Breast epithelium (tissue), 4 donors: ENCODE results near the gene GPR183. TPM values are rescaled to one million over a fixed set of nuclear protein-coding genes. Genes with fewer than 3 reads are reported as not detected.

Experiments used
- DNase-seq, 2 donors: peaks; one replicate each; pipeline ENCODE4 v3.0.0-alpha.2; 2019; ENCODE audit warnings: low spot score in 2 of 2
- H3K27ac ChIP-seq, 2 donors: fragments of 200-600 bp; sonication (generic) in 1 of 2; one replicate each; pipeline ENCODE4 v1.5.1; 2016 to 2019; ENCODE audit warnings: mild to moderate bottlenecking in 1 of 2
- H3K27me3 ChIP-seq, 2 donors: fragments of 200-600 bp; sonication (generic) in 1 of 2; one replicate each; pipeline versions ENCODE4 v1.5.1 to v1.6.0; 2017 to 2019; ENCODE audit warnings: control low read depth in 1 of 2, mild to moderate bottlenecking in 1 of 2
- H3K36me3 ChIP-seq: fragments of 200-600 bp; one replicate; pipeline ENCODE4 v1.5.1; 2019
- H3K4me1 ChIP-seq, 2 donors: fragments of 200-600 bp; sonication (generic); one replicate each; pipeline ENCODE4 v1.5.1; 2016 to 2019; ENCODE audit warnings: control low read depth in 1 of 2
- H3K4me3 ChIP-seq, 3 donors: fragments of 200-600 bp; sonication (generic); 1 replicate in 2 of 3; 2 replicates in 1 of 3; pipeline ENCODE4 v1.5.1; 2016 to 2019; ENCODE audit warnings: mild to moderate bottlenecking in 3 of 3, moderate library complexity in 2 of 3
- H3K9me3 ChIP-seq, 2 donors: fragments of 200-600 bp; sonication (generic) in 1 of 2; one replicate each; pipeline ENCODE4 v1.5.1; 2016 to 2019; ENCODE audit warnings: control low read depth in 1 of 2
- POLR2A ChIP-seq: fragments of 450-650 bp; IDR thresholded peaks from one replicate; pipeline ENCODE4 v1.6.1; 2016; ENCODE audit warnings: antibody characterized with exemption, mild to moderate bottlenecking, moderate library complexity
- POLR2AphosphoS5 ChIP-seq, 3 donors: sonication (generic); formaldehyde crosslinking; IDR thresholded peaks; one replicate each; pipeline ENCODE4 v1.6.1; 2017; ENCODE audit warnings: antibody characterized with exemption in 3 of 3
- intact Hi-C: fragments of 100-400 bp; cut with DNase I; formaldehyde crosslinking; loops from one replicate; pipeline ENCODE4 v1.15.1; 2023; ENCODE audit warnings: low total_unique reads
- total RNA-seq, 3 donors: library from RNA; depleted of rRNA; stranded (reverse); fragments of >200 nt; gene quantifications; one replicate each; pipeline ENCODE4 v1.1.0, GENCODE V29; 2016
- TF ChIP-seq, protein P1 (sequence below), 3 donors: fragments of 450-650 bp; IDR thresholded peaks; one replicate each; pipeline ENCODE4 v1.5.1; 2016 to 2017; ENCODE audit warnings: antibody characterized with exemption in 3 of 3, mild to moderate bottlenecking in 3 of 3, moderate library complexity in 3 of 3

Gene GPR183
- total RNA-seq, 3 donors from 2014 or later: 10.2 to 30.1 (median 21.4) TPM

GRCh38 chr13:99304541-99304940 lies 2.7 kb downstream of the GPR183 start:
- H3K36me3 ChIP-seq: no peaks in the 10 kb centered on the region
- no peaks in the 10 kb centered on the region for H3K9me3 ChIP-seq
- H3K27me3 ChIP-seq: no peaks in the 10 kb centered on the region
- no peaks in the 10 kb centered on the region for H3K4me1 ChIP-seq
- no peak for DNase-seq
- TF ChIP-seq POLR2A (no peak), POLR2AphosphoS5 (IDR thresholded peaks at IDR 0.05) (no peak)
- TF ChIP-seq, protein P1, sequence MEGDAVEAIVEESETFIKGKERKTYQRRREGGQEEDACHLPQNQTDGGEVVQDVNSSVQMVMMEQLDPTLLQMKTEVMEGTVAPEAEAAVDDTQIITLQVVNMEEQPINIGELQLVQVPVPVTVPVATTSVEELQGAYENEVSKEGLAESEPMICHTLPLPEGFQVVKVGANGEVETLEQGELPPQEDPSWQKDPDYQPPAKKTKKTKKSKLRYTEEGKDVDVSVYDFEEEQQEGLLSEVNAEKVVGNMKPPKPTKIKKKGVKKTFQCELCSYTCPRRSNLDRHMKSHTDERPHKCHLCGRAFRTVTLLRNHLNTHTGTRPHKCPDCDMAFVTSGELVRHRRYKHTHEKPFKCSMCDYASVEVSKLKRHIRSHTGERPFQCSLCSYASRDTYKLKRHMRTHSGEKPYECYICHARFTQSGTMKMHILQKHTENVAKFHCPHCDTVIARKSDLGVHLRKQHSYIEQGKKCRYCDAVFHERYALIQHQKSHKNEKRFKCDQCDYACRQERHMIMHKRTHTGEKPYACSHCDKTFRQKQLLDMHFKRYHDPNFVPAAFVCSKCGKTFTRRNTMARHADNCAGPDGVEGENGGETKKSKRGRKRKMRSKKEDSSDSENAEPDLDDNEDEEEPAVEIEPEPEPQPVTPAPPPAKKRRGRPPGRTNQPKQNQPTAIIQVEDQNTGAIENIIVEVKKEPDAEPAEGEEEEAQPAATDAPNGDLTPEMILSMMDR (IDR thresholded peaks at IDR 0.05): no peak
- peak overlapping the region in 1 of 3 donors; percentile 32 for H3K4me3 ChIP-seq
- intact Hi-C loops: no loop called here
- H3K27ac ChIP-seq: peak overlapping the region in 1 of 2 donors; percentile 9

DNA sequence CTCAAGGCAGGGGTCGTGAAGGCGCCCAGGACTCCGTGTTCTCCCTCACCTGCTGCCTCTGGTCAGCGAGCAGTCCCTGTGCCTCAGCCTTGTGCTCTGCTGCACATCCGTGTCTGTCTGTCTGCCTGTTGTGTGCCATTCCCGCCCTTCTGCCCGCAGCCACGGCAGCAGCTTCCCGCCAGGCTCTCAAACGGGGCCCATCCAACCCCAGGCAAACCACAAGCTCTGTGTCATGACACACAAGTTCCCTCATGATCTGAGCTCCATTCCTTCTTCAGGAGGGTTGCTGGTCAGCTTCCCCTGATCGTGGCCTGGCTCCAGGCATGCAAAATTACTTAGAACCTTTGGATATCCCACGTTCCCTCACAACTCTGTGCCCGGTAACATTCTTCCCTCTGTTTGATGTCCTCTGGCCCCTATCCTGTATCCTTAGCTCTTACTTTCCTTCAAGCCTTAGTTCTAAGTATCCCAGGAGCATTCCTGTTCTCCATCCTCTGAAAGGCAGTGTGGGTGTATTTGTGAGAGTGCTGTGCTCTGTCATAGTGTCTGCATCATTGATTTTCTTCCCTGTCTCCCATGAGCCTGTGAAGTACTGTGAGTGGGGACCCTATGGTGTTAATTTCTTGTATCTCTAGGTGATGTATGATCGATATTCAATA lies 3.2 kb downstream of the GPR183 start:
- TF ChIP-seq, protein P1 (IDR thresholded peaks at IDR 0.05): no peak
- TF ChIP-seq POLR2A: no peak
- TF ChIP-seq POLR2AphosphoS5 (IDR thresholded peaks at IDR 0.05): no peak
- Histone ChIP-seq H3K27ac (peak overlapping the region in 1 of 2 donors; percentile 9), H3K27me3 (no peaks in the 10 kb centered on the region), H3K9me3 (no peaks in the 10 kb centered on the region), H3K4me1 (no peaks in the 10 kb centered on the region), H3K4me3 (peak overlapping the region in 2 of 3 donors; percentile 14 to 23), H3K36me3 (no peaks in the 10 kb centered on the region)
- DNase-seq: no peak
- intact Hi-C loops: no loop called here

GRCh38 chr13:99302637-99303505 lies 4.3 kb downstream of the GPR183 start:
- intact Hi-C loops: no loop called here
- Histone ChIP-seq H3K9me3 (no peaks in the 10 kb centered on the region), H3K27ac (no peak overlapping the region), H3K4me1 (no peaks in the 10 kb centered on the region), H3K36me3 (no peaks in the 10 kb centered on the region), H3K27me3 (no peaks in the 10 kb centered on the region), H3K4me3 (no peak overlapping the region)
- TF ChIP-seq POLR2AphosphoS5 (IDR thresholded peaks at IDR 0.05) (no peak), POLR2A (no peak)
- TF ChIP-seq, protein P1 (IDR thresholded peaks at IDR 0.05): no peak
- no peak for DNase-seq

DNA sequence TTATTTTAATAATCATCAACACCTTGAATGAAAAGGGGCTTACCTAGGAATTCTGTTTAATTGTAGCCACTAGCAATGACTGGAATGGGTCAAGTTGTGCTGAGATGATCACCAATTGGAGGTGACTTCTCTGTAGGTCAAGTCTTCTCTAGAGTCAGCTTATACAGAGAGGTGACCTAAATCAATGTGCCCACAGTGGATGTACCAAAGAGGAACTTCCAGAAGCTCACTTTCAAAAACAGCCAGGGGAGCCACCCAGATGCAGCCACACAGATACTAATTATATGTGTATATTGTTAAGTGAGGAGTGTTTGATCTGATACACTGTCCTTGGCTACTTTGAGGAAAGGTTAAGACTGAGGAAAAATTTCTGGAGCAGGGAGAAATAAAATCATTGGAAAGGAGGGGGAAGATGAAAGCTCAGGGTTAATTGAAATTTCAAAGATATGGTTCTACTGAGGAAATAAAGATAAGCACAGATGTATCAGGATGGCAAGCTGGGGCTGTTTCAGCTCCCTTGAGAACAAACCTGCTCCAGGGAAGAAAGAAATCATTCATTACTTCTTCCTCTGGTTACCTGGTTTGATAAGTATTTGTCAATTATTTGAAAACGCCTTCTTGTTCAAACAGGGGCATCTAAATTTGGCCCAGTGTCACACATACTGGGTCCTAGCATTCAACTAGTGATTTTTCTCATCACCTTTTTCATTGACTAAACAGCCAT lies 5.1 kb downstream of the GPR183 start:
- Histone ChIP-seq H3K4me3 (no peak overlapping the region), H3K36me3 (no peaks in the 10 kb centered on the region), H3K27ac (no peak overlapping the region), H3K27me3 (no peaks in the 10 kb centered on the region), H3K9me3 (no peaks in the 10 kb centered on the region), H3K4me1 (no peaks in the 10 kb centered on the region)
- DNase-seq: no peak
- intact Hi-C loops: no loop called here
- no peak for TF ChIP-seq POLR2A
- TF ChIP-seq, protein P1 (IDR thresholded peaks at IDR 0.05): no peak
- TF ChIP-seq POLR2AphosphoS5 (IDR thresholded peaks at IDR 0.05): no peak
